ENCODE measurements around the gene DEPDC5.

- TF ChIP-seq EZH2phosphoT487 (IDR thresholded peaks at IDR 0.05; ENCODE audit: insufficient read depth, low read depth) (no peak), EZH2 (IDR thresholded peaks at IDR 0.05; ENCODE audit: insufficient read depth, poor library complexity, severe bottlenecking) (no peak)
Observed at GRCh38 chr22:31820655-31821054, 66.8 kb downstream of the DEPDC5 start.

Data from GM23248 (cell line).